Measurements from ENCODE around the gene TRIB2. TPM values are rescaled to one million over a fixed set of nuclear protein-coding genes. Genes with fewer than 3 reads are reported as not detected.

The TRIB2 gene
- total and polyA plus RNA-seq, 2 of the 13 experiments (the other 11 are each of a cell fraction or from before 2014, with no cell fraction given): 1.1 to 2.3 TPM

DNA sequence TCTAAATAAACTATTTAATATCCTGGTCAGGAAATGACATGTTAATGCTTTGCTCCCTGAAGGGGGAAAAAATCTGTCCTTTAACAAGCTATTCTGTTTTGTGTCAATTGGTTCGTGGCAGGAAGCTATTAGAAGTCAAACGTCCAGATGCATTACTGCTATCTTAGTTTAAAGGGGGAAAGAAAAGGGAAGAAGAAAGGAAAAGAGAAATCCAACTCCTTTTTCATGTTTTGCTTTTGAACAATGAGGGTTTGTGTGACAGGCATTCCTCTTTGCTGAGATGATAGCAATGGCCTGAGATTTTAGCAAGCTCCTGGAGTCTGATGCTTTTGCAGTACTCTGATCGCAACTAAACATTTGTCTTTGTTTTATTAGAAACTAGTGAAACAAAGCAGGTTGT lies 24.6 kb downstream of the TRIB2 start:
- Histone ChIP-seq H3K4me2 (ENCODE audit: low read depth, low read length) (no peak overlapping the region), H3K4me3 (replicated peaks in 1 of 3; ENCODE audit: insufficient read depth in 1 of 3, low read depth in 2 of 3, low read length in 3 of 3) (no peak overlapping the region), H3K27me3 (ENCODE audit: control insufficient read depth in 1 of 2, insufficient read depth in 2 of 2, low read length in 2 of 2) (no peaks in the 10 kb centered on the region), H3K36me3 (replicated peaks in 1 of 2; ENCODE audit: control insufficient read depth in 1 of 2, insufficient read depth in 2 of 2, low read length in 2 of 2) (no peaks in the 10 kb centered on the region), H4K20me1 (ENCODE audit: insufficient read depth, low read length) (no peaks in the 10 kb centered on the region), H2AFZ (ENCODE audit: low read length) (no peak overlapping the region), H3K9ac (ENCODE audit: insufficient read depth, low read depth, low read length) (no peak overlapping the region), H3K9me3 (ENCODE audit: low read length) (no peaks in the 10 kb centered on the region), H3K4me1 (ENCODE audit: insufficient read depth, low read length) (peaks cover 6% of the 10 kb centered on the region; the same call in 1 of the 2 replicates), H3K27ac (ENCODE audit: extremely low read length, insufficient read depth, low read length) (no peak overlapping the region), H3K79me2 (ENCODE audit: insufficient read depth, low read length) (no peaks in the 10 kb centered on the region)
- ChIA-PET CTCF (ENCODE audit: low intra/inter-chr PET ratio, low total read pairs) (no interaction called here), POLR2A (no interaction called here)
- BruUV-seq (replicated peaks): no TSS peak
- DNase-seq (ENCODE audit: low spot score): no peak
- WGBS (ENCODE audit: low lambda C conversion rate): 41% methylated on average over 3 of the region's 3 CpGs
- no peak for TF ChIP-seq ZSCAN12 (CRISPR knock-in tag; IDR thresholded peaks at IDR 0.05)
- TF ChIP-seq ZNF547 (CRISPR knock-in tag; IDR thresholded peaks at IDR 0.05): no peak
- no peak for TF ChIP-seq ZNF775 (CRISPR knock-in tag; IDR thresholded peaks at IDR 0.05; ENCODE audit: borderline replicate concordance)
- no peak for TF ChIP-seq MED13 (CRISPR knock-in tag; IDR thresholded peaks at IDR 0.05)
- no peak for TF ChIP-seq ZNF350 (CRISPR knock-in tag; IDR thresholded peaks at IDR 0.05; ENCODE audit: borderline replicate concordance, low read depth)
- TF ChIP-seq, protein P1, sequence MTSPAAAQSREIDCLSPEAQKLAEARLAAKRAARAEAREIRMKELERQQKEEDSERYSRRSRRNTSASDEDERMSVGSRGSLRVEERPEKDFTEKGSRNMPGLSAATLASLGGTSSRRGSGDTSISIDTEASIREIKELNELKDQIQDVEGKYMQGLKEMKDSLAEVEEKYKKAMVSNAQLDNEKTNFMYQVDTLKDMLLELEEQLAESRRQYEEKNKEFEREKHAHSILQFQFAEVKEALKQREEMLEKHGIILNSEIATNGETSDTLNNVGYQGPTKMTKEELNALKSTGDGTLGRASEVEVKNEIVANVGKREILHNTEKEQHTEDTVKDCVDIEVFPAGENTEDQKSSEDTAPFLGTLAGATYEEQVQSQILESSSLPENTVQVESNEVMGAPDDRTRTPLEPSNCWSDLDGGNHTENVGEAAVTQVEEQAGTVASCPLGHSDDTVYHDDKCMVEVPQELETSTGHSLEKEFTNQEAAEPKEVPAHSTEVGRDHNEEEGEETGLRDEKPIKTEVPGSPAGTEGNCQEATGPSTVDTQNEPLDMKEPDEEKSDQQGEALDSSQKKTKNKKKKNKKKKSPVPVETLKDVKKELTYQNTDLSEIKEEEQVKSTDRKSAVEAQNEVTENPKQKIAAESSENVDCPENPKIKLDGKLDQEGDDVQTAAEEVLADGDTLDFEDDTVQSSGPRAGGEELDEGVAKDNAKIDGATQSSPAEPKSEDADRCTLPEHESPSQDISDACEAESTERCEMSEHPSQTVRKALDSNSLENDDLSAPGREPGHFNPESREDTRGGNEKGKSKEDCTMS (CRISPR knock-in tag; conservative IDR thresholded peaks at IDR 0.05): no peak
- TF ChIP-seq NR1H2 (CRISPR knock-in tag; IDR thresholded peaks at IDR 0.05; ENCODE audit: borderline replicate concordance, low read depth): no peak
- no peak for TF ChIP-seq TGIF2 (CRISPR knock-in tag; IDR thresholded peaks at IDR 0.05)
- ATAC-seq: no peak
- intact Hi-C loops (cut with micrococcal nuclease; ENCODE audit: unreplicated experiment): no loop called here
- in situ Hi-C loops (cut with HindIII; ENCODE audit: extremely low pct_ligation_motif_present, low pct_unique_long_range_greater_than_20kb): no loop called here
- FAIRE-seq: no peak
